Hematopoietic multipotent progenitor cell treated with erythropoietin and hydrocortisone succinate and interleukin-3 and kit ligand, for 6 days (in vitro differentiated cells): ENCODE measurements around the gene HYCC1.
"Not testable (repeated sequence)": the region's sequence is repeated elsewhere in the genome, so short reads cannot be mapped to it uniquely, and the experiment has no call there.

ENCODE experiments used
- DNase-seq: peaks from one replicate; pipeline ENCODE4 v3.0.0-alpha.2; 2015

The HYCC1 gene

DNA sequence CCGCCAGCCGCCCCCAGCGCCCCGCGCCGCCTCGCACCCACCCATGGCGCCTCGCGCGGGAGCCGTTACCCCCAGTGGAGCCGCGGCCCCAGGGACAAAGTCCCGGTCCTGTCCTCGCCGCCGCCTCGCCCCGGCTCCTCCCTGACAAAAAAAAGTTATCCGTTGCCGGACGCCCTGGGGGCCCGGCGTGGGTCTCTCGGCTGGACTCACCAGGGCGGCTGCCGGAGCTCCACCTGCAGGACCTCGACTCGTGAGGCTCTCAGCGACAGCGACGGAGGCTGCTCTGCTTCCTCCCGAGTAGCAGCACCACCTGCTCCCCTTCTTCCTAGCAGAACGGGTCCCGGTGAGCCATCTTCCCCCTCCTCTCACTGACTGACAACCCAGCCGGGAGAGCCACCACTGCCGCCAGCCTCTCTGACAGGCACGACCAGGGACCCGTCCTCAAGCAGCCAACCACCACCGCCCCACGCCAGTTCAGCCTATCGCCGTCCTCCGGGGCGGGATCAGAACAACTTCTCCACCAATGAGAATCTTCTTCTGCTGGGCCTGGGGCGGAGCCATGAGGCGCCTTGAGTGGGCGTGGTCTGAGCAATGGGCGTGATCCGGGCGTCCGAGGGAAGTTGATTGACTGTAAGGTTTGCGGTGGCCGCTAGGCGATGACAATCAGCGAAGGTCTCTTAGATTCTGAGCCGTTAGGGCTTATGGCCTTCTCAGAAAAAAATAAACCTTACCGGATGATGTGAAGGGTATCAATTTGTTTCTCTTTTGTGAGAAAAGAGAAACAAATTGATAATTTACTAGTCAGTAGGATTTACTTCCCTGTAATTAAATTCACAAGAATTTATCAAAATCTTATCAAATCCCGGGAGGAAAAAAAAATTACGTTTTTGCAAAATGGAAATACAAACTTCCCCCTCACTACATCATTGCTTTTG, at the start of gene HYCC1:
HYCC1 (minus strand) TSS at position 416 of the 935 bp plus-strand sequence. CDS start 23,019 bp downstream, outside the sequence.
- peak; percentile 99 for DNase-seq

DNA sequence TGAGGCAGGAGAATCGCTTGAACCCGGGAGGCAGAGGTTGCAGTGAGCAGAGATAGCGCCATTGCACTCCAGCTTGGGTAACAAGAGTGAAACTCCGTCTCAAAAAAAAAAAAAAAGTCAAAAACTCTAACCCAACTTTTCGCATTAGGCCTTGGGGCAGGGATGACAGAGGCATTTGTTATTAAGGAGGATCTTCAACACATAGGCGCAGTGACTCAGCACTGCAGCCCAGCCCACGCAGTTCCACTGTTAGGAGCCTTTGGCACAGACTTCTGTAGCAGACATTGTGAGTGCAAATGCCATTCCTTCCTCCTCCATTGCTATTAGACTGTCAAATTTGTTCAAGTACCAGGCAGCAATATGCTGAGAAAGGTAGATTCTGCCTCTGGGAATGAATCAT, 48.5 kb upstream of the HYCC1 start:
- no peak for DNase-seq

DNA sequence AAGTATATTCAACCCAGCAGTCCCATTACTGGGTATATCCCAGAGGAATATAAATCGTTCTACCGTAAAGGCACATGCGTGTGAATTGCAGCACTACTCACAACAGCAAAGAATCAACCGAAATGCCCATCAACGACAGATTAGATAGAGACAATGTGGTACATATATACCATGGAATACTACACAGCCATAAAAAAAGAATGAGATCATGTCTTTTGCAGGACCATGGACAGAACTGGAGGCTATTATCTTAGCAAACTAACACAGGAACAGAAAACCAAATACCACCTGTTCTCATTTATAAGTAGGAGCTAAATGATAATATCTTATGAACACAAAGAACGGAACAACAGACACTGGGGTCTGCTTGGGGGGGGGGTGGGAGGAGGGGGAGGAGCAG, 47.4 kb upstream of the HYCC1 start:
- DNase-seq, result no peak

DNA sequence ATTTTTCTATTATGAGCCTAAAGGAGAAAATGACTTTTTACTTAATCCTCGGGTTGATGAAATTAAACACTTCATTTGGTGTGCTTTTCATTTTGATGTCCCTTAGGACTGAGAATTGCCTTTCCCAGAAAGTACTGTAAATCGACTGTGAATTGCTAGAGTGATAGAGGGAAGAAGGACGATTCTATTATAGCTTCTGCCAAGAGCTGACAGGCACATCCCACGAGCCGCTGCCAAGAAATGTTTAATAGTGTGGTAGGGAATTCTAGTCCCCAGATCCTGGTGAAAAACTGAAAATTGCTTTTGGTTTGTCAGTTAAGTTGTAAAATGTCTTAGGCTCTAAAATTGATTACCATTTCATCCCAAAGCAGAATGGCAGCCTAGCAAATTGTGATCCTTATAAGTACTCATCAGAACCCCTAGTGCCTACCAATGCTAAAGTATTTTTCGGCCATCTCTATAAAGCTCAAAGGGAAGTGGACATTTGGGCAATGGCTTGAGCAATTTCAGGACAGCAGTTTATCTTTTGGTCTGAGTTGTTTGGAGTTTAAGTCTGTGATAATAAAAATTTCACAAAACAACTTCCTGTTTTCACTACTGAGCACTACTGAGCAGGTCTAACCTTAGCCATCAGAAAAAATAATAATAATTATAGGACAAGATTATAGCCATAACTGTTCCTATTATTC, 44.6 kb upstream of the HYCC1 start:
- DNase-seq, result peak; percentile 48

DNA sequence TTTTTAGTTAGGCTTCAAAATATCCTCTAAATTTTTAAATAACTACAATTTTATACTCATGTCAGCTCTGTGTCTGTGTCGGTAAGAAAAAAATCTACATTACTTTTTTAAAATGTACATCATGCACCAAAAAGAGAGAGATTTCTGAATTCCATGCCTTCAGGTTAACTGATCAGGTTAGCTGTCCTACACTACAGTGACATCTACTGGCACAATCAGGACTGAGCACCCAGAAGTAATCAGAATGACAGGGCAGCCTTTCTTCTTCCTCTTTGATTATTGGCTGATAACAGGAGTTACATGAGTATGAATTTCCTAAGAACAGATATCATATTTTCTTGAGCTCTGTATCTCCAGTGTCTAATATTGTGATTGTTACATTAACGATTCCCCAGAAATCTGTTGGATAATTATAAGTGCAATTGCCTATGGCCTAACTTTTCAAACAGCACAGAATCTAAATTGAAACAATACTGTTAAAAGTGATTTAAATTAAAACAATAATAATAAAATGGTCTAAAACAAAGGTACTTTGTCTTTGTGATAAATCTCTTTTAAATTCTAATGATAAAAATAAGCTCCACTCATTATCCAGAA, 41.8 kb upstream of the HYCC1 start:
- peak; percentile 89 for DNase-seq

DNA sequence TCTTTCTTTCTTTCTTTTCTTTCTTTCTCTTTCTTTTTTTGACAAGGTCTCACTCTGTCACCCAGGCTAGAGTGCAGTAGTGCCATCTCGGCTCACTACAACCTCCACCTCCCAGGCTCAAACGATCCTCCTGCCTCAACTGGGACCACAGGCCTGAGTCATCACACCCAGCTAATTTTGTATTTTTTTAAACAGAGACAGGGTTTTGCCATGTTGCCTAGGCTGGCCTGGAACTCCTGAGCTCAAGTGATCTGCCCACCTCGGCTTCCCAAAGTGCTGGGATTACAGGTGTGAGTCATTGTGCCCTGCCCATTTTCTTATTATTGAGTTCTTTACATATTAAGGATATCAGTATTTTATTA, 37.2 kb upstream of the HYCC1 start:
- not testable (repeated sequence) for DNase-seq

DNA sequence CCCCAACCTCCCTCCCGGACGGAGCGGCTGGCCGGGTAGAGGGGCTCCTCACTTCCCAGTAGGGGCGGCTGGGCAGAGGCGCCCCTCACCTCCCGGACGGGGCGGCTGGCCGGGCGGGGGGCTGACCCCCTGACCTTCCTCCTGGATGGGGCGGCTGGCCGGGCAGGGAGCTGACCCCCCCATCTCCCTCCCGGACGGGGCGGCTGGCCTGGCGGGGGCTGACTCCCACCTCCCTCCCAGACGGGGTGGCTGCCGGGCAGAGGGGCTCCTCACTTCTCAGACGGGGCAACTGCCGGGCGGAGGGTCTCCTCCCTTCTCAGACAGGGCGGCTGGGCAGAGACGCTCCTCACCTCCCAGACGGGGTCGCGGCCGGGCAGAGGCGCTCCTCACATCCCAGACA, 32.4 kb upstream of the HYCC1 start:
- not testable (repeated sequence) for DNase-seq

DNA sequence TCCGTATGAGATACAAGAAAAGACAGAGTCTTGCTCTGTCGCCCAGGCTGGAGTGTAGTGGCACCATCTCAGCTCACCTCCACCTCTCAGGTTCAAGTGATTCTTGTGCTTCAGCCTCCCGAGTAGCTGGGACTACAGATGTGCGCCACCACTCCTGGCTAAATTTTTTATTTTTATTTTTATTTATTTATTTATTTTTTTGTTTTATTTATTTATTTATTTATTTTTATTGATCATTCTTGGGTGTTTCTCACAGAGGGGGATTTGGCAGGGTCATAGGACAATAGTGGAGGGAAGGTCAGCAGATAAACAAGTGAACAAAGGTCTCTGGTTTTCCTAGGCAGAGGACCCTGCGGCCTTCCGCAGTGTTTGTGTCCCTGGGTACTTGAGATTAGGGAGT, 31.2 kb upstream of the HYCC1 start:
- not testable (repeated sequence) for DNase-seq

DNA sequence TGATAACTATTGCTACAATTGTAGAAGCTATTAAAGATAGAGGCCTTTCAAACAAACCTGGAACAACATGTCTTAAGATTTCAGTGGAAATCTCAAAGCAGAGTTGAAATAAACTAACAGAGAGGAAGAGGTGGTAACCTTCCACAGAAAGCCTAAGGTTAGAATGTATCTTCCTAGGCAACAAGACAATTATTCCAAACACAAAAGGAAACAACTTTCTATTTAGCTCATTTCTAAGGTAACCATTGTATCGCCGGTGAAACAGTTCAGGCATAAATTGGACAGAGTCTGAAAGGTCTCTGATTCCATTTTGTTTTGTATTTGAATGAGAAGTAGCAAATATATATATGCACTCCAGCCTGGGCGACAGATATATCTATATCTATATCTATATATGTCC, 30.7 kb upstream of the HYCC1 start:
- DNase-seq, result no peak

DNA sequence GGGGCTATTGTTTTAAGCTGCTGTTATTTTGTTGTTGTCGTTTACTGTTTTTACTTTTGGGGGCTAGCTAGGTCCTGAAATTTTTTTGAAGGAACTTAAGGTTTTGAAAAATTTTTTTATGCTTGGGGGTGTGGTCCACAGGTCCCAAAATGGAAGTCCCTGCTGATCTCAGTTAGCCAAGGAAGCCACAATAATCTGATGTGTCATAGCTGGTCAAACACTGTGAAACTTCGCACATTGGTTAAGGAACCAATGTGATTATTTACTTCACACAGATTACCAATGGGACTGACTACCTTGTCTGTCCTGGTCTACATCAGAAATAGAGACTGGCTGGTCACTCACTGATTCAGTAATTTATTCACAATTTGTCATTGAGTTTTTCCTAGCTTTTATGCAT, 29.5 kb upstream of the HYCC1 start:
- peak; percentile 20 for DNase-seq

DNA sequence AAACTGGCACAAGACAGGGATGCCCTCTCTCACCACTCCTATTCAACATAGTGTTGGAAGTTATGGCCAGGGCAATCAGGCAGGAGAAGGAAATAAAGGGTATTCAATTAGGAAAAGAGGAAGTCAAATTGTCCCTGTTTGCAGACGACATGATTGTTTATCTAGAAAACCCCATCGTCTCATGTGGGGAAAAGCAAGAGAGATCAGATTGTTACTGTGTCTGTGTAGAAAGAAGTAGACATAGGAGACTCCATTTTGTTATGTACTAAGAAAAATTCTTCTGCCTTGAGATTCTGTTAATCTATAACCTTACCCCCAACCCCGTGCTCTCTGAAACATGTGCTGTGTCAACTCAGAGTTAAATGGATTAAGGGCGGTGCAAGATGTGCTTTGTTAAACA, 25.7 kb upstream of the HYCC1 start:
- DNase-seq, result not testable (repeated sequence)

DNA sequence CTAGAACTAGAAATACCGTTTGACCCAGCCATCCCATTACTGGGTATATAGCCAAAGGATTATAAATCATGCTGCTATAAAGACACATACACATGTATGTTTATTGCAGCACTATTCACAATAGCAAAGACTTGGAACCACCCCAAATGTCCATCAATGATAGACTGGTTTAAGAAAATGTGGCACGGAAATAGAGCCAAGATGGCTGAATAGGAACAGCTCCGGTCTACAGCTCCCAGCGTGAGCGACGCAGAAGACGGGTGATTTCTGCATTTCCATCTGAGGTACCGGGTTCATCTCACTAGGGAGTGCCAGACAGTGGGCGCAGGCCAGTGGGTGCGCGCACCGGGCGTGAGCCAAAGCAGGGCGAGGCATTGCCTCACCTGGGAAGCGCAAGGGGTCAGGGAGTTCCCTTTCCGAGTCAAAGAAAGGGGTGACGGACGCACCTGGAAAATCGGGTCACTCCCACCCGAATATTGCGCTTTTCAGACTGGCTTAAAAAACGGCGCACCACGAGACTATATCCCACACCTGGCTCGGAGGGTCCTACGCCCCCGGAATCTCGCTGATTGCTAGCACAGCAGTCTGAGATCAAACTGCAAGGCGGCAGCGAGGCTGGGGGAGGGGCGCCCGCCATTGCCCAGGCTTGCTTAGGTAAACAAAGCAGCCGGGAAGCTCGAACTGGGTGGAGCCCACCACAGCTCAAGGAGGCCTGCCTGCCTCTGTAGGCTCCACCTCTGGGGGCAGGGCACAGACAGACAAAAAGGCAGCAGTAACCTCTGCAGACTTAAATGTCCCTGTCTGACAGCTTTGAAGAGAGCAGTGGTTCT, 21.8 kb upstream of the HYCC1 start:
- DNase-seq, result not testable (repeated sequence)

DNA sequence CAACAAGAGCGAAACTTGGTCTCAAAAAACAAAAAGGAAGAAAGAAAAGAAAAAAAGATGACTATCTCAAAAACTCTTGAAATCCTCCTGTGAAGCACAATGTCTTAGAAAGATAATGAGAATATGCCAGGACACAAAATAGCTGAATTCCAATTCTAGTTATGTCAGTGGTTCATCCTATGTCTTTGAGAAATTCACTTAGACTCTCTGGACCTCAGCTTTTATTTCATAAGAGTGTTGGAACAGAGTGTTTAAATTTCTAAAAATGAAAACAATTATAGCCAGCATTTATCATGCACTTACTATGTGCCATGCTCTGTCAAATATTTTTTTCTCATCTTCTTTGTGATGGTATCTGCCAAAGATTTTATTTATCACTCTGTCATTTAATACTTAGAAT, 13.3 kb upstream of the HYCC1 start:
- no peak for DNase-seq

DNA sequence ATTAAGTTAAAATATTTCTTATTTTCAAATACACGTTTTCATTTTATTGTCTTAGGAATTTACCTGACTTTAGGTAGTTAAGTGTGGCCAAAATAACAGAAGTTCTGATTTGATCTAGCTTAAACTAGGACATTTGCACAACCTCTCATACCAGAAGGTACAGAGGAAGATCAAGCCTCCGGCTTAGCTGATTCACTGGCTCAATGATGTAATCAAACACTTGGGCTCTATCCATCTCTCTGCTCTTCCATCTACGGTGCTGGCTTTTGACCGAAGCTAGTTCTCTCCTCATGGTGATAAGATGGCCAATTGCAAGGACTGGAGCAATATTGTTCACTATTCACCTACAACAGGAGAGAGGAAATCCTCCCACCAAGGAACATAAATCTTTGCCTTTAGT, 12.2 kb upstream of the HYCC1 start:
- no peak for DNase-seq

DNA sequence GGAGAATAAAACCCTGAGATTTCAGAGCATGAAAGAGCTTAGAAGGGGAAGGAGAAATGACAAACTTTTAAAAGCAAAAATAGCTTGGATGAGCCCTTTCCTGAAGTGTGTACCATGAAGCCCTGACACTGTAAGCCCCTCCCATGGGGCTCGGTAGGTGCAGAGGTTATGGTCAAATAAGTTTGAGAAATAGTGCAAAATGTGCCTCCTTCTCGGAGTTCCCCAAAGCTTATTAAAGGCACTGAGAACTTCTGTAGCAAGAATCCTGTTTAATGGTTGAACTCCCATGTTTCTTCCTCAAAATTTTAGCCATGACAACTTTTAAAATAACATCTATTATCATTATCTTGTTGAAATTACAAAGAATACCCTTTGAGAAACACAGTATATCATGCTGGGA, 10.5 kb upstream of the HYCC1 start:
- no peak for DNase-seq

DNA sequence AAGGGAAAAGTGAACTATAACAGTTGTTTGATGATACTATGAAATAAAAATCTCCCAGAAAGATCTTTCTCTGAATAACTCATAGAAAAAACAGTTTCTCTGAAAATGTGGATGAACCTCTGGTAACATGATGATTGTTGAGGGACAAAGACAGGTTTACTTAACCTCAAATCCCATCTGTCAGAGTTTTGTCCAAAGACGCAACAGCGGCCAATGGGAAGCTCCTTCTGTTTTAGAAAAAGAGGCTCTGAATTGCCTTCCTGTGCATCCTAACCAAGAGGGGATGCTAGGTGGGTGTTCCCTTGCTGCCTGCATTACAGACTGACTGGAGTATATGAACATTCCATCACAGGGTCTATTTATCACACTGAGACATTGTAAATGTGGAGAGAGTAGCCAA, 8.9 kb upstream of the HYCC1 start:
- no peak for DNase-seq

DNA sequence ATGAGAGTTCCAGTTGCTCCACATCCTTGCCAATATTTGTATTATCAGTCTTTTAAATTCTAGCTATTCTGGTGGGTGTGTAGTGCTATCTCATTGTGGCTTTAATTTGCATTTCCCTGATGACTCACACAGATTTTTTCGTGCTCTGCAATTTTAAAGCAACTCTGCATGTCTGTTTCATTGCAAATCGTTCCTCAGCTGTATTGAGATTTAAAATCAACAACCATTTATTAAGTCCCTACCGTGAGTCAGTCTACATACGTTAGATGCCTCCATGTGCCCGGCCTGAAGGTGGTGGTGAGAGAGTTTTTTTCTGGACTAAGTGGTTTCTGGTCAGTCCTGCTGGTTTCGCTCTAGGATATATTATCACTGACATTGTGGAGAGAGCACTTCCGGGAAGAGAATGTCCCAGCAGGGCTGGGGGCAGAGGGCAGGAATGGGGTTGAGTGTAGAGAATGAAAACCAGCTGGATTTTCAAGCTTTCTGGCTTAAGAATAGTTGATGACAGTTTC, 8.4 kb upstream of the HYCC1 start:
- no peak for DNase-seq

DNA sequence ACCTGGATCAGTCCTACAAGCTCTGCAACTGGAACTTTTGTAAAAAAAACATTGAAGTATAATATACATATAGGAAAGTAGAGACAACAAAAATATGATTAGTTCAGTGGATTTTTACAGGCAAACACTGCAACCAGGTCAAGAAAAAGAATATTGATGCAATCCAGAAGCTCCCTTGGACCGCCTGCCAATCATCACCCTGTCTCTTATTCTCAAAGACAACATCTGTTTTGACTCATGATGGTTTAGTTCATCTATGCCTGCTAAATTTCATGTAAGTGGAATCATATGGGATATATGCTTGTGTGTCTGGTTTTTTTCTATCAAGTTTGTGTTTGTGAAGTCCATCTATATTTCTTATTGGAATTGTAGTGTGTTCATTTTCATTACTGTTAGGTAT, 7.7 kb upstream of the HYCC1 start:
- DNase-seq, result no peak

DNA sequence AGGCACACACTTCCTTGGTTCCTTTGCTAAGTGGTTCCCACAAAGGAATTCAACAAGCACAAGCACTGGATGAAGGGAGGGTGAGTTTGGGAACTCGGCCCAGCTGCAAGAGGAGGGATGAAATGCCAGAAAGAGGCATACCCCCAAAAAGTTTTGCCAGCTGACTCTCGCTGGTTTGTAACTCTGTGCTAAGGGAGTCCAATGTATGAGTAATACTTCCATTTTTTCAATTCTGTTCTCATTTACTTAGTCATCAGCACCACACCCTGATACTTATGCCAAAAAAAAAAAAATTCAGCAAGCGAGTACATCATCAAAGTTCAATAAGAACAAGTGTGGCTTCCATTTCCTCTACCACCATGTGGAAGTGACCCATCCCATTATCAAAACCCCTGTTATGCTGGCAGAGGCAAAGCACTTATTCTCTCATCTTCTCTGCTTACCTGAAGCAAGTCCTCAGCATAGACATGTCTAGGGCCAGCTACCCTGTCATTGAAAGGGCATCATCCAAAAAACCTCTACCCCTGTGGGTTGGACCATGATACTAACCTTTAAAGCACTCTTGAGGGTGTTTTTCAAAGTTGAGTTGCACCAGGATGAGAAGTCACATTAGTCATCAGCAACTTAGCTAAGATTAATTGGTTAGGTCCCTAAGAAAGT, 6.9 kb upstream of the HYCC1 start:
- DNase-seq, result no peak

DNA sequence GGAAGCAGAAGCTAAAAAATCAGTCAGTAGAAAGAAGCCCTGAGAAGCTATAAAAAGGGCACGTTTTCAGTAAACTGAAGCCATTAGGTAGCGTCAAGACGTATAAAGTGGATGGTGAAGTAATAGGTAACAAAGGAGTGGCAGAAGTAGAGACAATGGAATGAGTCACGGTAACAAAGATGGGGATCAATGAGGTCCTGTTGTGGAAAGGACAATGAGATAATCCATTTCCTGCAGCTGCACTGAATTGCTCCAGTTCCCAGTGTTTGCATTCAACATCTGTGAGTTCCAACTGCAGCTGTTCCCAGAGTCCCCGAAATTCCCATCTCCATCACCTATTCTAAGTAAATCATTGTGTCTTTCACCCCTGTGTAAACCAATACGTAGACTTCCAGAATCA, 4.8 kb upstream of the HYCC1 start:
- no peak for DNase-seq

DNA sequence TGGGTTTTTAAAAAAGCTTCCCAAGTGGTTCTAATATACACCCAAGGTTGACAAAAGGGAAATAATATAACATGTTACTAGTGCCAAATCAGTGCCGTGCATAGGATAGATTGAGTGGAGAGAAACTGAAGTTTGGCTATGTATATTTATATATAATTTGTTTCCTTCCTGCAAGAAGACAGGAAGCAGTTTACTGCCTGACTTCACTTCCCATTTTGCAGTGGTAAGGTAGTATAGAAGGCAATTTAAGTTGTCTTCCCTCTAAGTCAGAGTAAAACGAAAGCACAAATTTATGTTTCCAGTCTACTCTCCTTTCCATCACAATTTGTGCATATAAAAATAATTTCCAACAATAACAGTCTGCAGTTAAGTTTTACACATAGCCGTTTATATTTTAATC, 3.4 kb upstream of the HYCC1 start:
- DNase-seq, result no peak
